Left ventricle myocardium inferior (tissue), 1 donor: ENCODE data around the gene PTPN13. TPM values are rescaled to one million over a fixed set of nuclear protein-coding genes. Genes with fewer than 3 reads are reported as not detected.

Source experiments
- DNase-seq: peaks from one replicate; pipeline ENCODE4 v3.0.0-alpha.2; 2020
- H3K27ac ChIP-seq: fragments of 200-600 bp; replicated peaks from 2 replicates; pipeline ENCODE4 v1.8.0; 2021
- H3K27me3 ChIP-seq: fragments of 200-600 bp; 2 replicates; pipeline ENCODE4 v1.8.0; 2021; ENCODE audit warnings: low read depth
- H3K36me3 ChIP-seq: fragments of 200-600 bp; 2 replicates; pipeline ENCODE4 v1.8.0; 2021
- H3K4me1 ChIP-seq: fragments of 200-600 bp; 2 replicates; pipeline ENCODE4 v1.8.0; 2021
- H3K4me3 ChIP-seq: fragments of 200-600 bp; 2 replicates; pipeline ENCODE4 v1.8.0; 2021; ENCODE audit warnings: mild to moderate bottlenecking, moderate library complexity
- H3K9me3 ChIP-seq: fragments of 200-600 bp; replicated peaks from 2 replicates; pipeline ENCODE4 v1.8.0; 2021
- intact Hi-C: fragments of 100-400 bp; cut with micrococcal nuclease; formaldehyde crosslinking; loops from one replicate; pipeline ENCODE4 v1.11.0; 2022
- total RNA-seq: library from RNA; stranded (reverse); fragmentation: NEBNext Ultra II Directional; extraction: Animal tissue kit (Norgen Biotek cat#: 25700); gene quantifications from one replicate; pipeline ENCODE4 v1.2.1, GENCODE V29; 2021
- TF ChIP-seq, protein P1 (sequence below): fragments of 200-600 bp; IDR thresholded peaks from 2 replicates; pipeline ENCODE4 v1.8.0; 2021; ENCODE audit warnings: antibody characterized with exemption, mild to moderate bottlenecking, borderline replicate concordance
- donor health status: DM: no; HTN: yes; CAD: no; lungs with severe emphysema.

The PTPN13 gene
- total RNA-seq, 1 donor from 2014 or later = 3.8 TPM

DNA sequence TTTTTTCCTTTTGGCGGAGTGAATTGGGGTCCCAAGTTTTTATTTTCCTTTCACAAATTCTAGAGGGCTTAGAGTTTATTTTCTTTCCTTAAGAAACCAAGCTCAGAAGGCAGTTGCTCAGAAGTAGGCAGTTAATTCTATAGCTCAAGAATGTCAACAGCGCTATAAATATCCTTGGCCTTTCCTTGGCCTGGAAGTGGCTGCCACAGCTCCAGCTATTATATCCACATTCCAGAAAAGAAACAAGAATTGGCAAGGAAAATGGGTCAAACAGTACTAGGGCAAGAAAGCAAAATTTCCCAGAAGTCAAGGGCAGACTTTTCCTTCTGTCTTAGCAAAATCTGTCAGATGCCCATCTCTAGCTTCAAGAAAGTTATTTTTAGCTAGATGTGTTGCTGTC, 224.1 kb downstream of the PTPN13 start:
- TF ChIP-seq, protein P1, sequence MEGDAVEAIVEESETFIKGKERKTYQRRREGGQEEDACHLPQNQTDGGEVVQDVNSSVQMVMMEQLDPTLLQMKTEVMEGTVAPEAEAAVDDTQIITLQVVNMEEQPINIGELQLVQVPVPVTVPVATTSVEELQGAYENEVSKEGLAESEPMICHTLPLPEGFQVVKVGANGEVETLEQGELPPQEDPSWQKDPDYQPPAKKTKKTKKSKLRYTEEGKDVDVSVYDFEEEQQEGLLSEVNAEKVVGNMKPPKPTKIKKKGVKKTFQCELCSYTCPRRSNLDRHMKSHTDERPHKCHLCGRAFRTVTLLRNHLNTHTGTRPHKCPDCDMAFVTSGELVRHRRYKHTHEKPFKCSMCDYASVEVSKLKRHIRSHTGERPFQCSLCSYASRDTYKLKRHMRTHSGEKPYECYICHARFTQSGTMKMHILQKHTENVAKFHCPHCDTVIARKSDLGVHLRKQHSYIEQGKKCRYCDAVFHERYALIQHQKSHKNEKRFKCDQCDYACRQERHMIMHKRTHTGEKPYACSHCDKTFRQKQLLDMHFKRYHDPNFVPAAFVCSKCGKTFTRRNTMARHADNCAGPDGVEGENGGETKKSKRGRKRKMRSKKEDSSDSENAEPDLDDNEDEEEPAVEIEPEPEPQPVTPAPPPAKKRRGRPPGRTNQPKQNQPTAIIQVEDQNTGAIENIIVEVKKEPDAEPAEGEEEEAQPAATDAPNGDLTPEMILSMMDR = no peak

GRCh38 chr4:86818841-86819240, 224.7 kb downstream of the PTPN13 start:
- intact Hi-C loops = no loop called here
- DNase-seq = no peak
- Histone ChIP-seq H3K27me3 (no peaks in the 10 kb centered on the region), H3K4me3 (no peak overlapping the region), H3K27ac (no peak overlapping the region), H3K36me3 (peaks cover 10% of the 10 kb centered on the region), H3K9me3 (peaks cover 17% of the 10 kb centered on the region), H3K4me1 (no peaks in the 10 kb centered on the region)
- TF ChIP-seq, protein P1 = no peak

More for the DNA sequence above, 224.1 kb downstream of the PTPN13 start:
- DNase-seq = no peak
- Histone ChIP-seq H3K4me1 (no peaks in the 10 kb centered on the region), H3K36me3 (peaks cover 15% of the 10 kb centered on the region), H3K4me3 (no peak overlapping the region), H3K27me3 (no peaks in the 10 kb centered on the region), H3K9me3 (peaks cover 17% of the 10 kb centered on the region), H3K27ac (no peak overlapping the region)
- intact Hi-C loops = no loop called here

GRCh38 chr4:86819561-86819960, 225.4 kb downstream of the PTPN13 start:
- no peak for DNase-seq
- peaks cover 6% of the 10 kb centered on the region for H3K36me3 ChIP-seq
- peaks cover 17% of the 10 kb centered on the region for H3K9me3 ChIP-seq
- H3K4me1 ChIP-seq = no peaks in the 10 kb centered on the region
- TF ChIP-seq, protein P1 = no peak
- H3K27ac ChIP-seq = no peak overlapping the region
- H3K27me3 ChIP-seq = no peaks in the 10 kb centered on the region
- intact Hi-C loops = no loop called here
- no peak overlapping the region for H3K4me3 ChIP-seq

DNA sequence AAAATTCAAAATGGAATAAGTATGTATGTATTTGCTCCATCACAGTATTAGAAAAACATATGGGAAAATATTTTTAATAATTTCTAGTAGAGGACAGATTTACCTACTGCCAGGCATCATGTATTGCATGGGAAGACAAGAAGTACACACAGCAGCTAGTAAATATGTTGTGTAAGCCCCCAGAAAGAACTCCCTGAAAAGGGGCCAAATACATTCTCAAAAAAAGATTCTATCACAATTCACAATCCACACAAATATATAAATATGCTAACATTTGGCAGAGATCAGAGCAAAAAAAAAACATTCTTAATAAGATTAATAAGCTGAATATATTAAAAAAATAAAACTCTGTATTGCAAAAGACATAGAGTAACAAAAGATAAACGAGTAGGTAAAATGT, 227.0 kb downstream of the PTPN13 start:
- TF ChIP-seq, protein P1 = no peak
- no peak overlapping the region for H3K27ac ChIP-seq

DNA sequence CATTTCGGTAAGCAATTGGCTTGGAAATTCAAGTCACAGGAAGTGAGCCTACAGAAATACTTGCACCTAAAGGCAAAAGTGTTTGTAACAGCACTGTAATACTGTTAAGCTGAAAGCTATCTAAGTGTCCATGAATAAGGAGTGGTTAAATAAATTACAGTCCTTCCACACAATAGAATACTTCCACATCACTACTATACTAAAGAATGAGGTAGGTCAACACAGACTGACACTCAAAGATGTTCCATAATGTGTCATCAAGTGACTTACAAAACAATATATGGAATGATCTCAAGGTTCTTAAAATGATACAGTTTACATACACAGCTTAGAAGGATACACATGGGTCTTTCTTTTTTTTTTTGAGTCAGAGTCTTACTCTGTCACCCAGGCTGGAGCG, 228.0 kb downstream of the PTPN13 start:
- DNase-seq = no peak
- Histone ChIP-seq H3K27ac (no peak overlapping the region), H3K9me3 (peaks cover 4% of the 10 kb centered on the region), H3K4me1 (no peaks in the 10 kb centered on the region), H3K27me3 (no peaks in the 10 kb centered on the region), H3K4me3 (no peak overlapping the region), H3K36me3 (peaks cover 6% of the 10 kb centered on the region)
- TF ChIP-seq, protein P1 = no peak
- intact Hi-C loops = no loop called here

More for the DNA sequence above, 227.0 kb downstream of the PTPN13 start:
- intact Hi-C loops = no loop called here
- H3K4me1 ChIP-seq = no peaks in the 10 kb centered on the region
- no peak overlapping the region for H3K4me3 ChIP-seq
- H3K9me3 ChIP-seq = peaks cover 4% of the 10 kb centered on the region
- DNase-seq = no peak
- H3K36me3 ChIP-seq = peaks cover 4% of the 10 kb centered on the region
- H3K27me3 ChIP-seq = no peaks in the 10 kb centered on the region
